Neural cell (in vitro differentiated cells): ENCODE results near the gene TMEM168. TPM values are rescaled to one million over a fixed set of nuclear protein-coding genes. Genes with fewer than 3 reads are reported as not detected.

Source experiments
- H2AFZ ChIP-seq: fragments of 200-600, 300-800 bp; sonication (generic), shearing (Covaris generic); 2 replicates; pipeline ENCODE4 v1.6.0; 2014; ENCODE audit warnings: low read depth, mild to moderate bottlenecking, antibody characterized with exemption, low read length, moderate library complexity
- H3F3A ChIP-seq: fragments of 200-600 bp; shearing (Covaris generic); 2 replicates; pipeline ENCODE4 v1.6.1; 2016; ENCODE audit warnings: mild to moderate bottlenecking, moderate library complexity, mixed read lengths, antibody characterized with exemption, low read length; ENCODE audit not compliant: insufficient read depth, poor library complexity, severe bottlenecking
- H3K27ac ChIP-seq: fragments of 200-600, 300-800 bp; sonication (generic), shearing (Covaris generic); 2 replicates; pipeline ENCODE4 v1.5.1; 2014; ENCODE audit warnings: mild to moderate bottlenecking, low read length, moderate library complexity
- H3K27me3 ChIP-seq: fragments of 300-800, 200-600 bp; sonication (generic), shearing (Covaris generic); 2 replicates; pipeline ENCODE4 v1.6.0; 2014; ENCODE audit warnings: mild to moderate bottlenecking, low read depth, low read length, moderate library complexity; ENCODE audit not compliant: insufficient read depth
- H3K36me3 ChIP-seq: fragments of 300-800, 200-600 bp; sonication (generic), shearing (Covaris generic); 2 replicates; pipeline ENCODE4 v1.5.1; 2014; ENCODE audit warnings: mild to moderate bottlenecking, antibody characterized with exemption, low read length, moderate library complexity; ENCODE audit not compliant: insufficient read depth
- H3K4me2 ChIP-seq: fragments of 300-800, 200-600 bp; sonication (generic), shearing (Covaris generic); 2 replicates; pipeline ENCODE4 v1.6.0; 2014; ENCODE audit warnings: mild to moderate bottlenecking, low read length
- H3K4me3 ChIP-seq: fragments of 300-800, 200-600 bp; sonication (generic), shearing (Covaris generic); 2 replicates; pipeline ENCODE4 v1.5.1; 2014; ENCODE audit warnings: mild to moderate bottlenecking, low read length, moderate library complexity
- H3K79me2 ChIP-seq: fragments of 200-600 bp; shearing (Covaris generic); replicated peaks from 2 replicates; pipeline ENCODE4 v1.6.0; 2014; ENCODE audit warnings: mild to moderate bottlenecking, low read length, moderate library complexity; ENCODE audit not compliant: insufficient read depth
- H3K9ac ChIP-seq: fragments of 300-800, 200-600 bp; sonication (generic), shearing (Covaris generic); 2 replicates; pipeline ENCODE4 v1.6.1; 2016; ENCODE audit warnings: mild to moderate bottlenecking, low read length, mixed read lengths
- H3K9me2 ChIP-seq: fragments of 200-600 bp; shearing (Covaris generic); 2 replicates; pipeline ENCODE4 v1.6.1; 2016; ENCODE audit warnings: mild to moderate bottlenecking, low read length, mixed read lengths; ENCODE audit not compliant: insufficient read depth
- H3K9me3 ChIP-seq: fragments of 200-600, 300-800 bp; sonication (generic), shearing (Covaris generic); 2 replicates; pipeline ENCODE4 v1.6.1; 2016; ENCODE audit warnings: mild to moderate bottlenecking, mixed run types, low read length, moderate library complexity, mixed read lengths
- H4K20me1 ChIP-seq: fragments of 200-600 bp; shearing (Covaris generic); 2 replicates; pipeline ENCODE4 v1.6.1; 2016; ENCODE audit warnings: mild to moderate bottlenecking, mixed run types; ENCODE audit not compliant: insufficient read depth
- CTCF ChIP-seq: fragments of 450-650 bp; IDR thresholded peaks from 2 replicates; pipeline ENCODE4 v1.5.1; 2014; ENCODE audit warnings: antibody characterized with exemption, mild to moderate bottlenecking, moderate library complexity; ENCODE audit not compliant: poor library complexity, severe bottlenecking
- EP300 ChIP-seq: fragments of 450-650 bp; conservative IDR thresholded peaks from 2 replicates; pipeline ENCODE4 v1.6.1; 2014; ENCODE audit warnings: antibody characterized with exemption, mild to moderate bottlenecking, moderate library complexity; ENCODE audit not compliant: poor library complexity, severe bottlenecking
- EZH2 ChIP-seq: fragments of 200-600, 300-800 bp; shearing (Covaris generic), sonication (generic); IDR thresholded peaks from 2 replicates; pipeline ENCODE4 v1.6.1; 2014; ENCODE audit warnings: antibody characterized with exemption, low read length, borderline replicate concordance, mild to moderate bottlenecking; ENCODE audit not compliant: insufficient read depth, poor library complexity, severe bottlenecking
- MXI1 ChIP-seq: fragments of 450-650 bp; conservative IDR thresholded peaks from 2 replicates; pipeline ENCODE4 v1.6.1; 2014; ENCODE audit warnings: antibody characterized with exemption, mild to moderate bottlenecking; ENCODE audit not compliant: poor library complexity, severe bottlenecking
- POLR2AphosphoS5 ChIP-seq: IDR thresholded peaks from 2 replicates; pipeline ENCODE4 v1.6.1; 2012
- RAD21 ChIP-seq: fragments of 450-650 bp; conservative IDR thresholded peaks from 2 replicates; pipeline ENCODE4 v1.6.1; 2014; ENCODE audit warnings: antibody characterized with exemption, mild to moderate bottlenecking, moderate library complexity
- SMC3 ChIP-seq: fragments of 450-650 bp; conservative IDR thresholded peaks from 2 replicates; pipeline ENCODE4 v1.6.1; 2014; ENCODE audit warnings: antibody characterized with exemption, mild to moderate bottlenecking, moderate library complexity; ENCODE audit not compliant: poor library complexity
- TAF1 ChIP-seq: IDR thresholded peaks from 2 replicates; pipeline ENCODE4 v1.6.1; 2012; ENCODE audit warnings: low read depth
- polyA plus RNA-seq: library from polyadenylated mRNA; depleted of rRNA; stranded (reverse); fragments of >200 nt; gene quantifications from 2 replicates; pipeline ENCODE4 v1.2.3, GENCODE V29; 2014
- TF ChIP-seq, protein P1 (sequence below): IDR thresholded peaks from 2 replicates; pipeline ENCODE4 v1.6.1; 2012; ENCODE audit warnings: borderline replicate concordance

Gene TMEM168
- polyA plus RNA-seq, 1 donor from 2014 or later = 21.9 TPM

GRCh38 chr7:112748381-112748780 is 41.8 kb downstream of the TMEM168 start:
- H3K9ac ChIP-seq = no peak overlapping the region
- H3K9me2 ChIP-seq = no peaks in the 10 kb centered on the region
- H3K79me2 ChIP-seq = no peaks in the 10 kb centered on the region
- TF ChIP-seq EZH2 (no peak), POLR2AphosphoS5 (no peak), TAF1 (no peak), MXI1 (no peak), CTCF (no peak), SMC3 (no peak), EP300 (no peak), RAD21 (no peak)
- TF ChIP-seq, protein P1, sequence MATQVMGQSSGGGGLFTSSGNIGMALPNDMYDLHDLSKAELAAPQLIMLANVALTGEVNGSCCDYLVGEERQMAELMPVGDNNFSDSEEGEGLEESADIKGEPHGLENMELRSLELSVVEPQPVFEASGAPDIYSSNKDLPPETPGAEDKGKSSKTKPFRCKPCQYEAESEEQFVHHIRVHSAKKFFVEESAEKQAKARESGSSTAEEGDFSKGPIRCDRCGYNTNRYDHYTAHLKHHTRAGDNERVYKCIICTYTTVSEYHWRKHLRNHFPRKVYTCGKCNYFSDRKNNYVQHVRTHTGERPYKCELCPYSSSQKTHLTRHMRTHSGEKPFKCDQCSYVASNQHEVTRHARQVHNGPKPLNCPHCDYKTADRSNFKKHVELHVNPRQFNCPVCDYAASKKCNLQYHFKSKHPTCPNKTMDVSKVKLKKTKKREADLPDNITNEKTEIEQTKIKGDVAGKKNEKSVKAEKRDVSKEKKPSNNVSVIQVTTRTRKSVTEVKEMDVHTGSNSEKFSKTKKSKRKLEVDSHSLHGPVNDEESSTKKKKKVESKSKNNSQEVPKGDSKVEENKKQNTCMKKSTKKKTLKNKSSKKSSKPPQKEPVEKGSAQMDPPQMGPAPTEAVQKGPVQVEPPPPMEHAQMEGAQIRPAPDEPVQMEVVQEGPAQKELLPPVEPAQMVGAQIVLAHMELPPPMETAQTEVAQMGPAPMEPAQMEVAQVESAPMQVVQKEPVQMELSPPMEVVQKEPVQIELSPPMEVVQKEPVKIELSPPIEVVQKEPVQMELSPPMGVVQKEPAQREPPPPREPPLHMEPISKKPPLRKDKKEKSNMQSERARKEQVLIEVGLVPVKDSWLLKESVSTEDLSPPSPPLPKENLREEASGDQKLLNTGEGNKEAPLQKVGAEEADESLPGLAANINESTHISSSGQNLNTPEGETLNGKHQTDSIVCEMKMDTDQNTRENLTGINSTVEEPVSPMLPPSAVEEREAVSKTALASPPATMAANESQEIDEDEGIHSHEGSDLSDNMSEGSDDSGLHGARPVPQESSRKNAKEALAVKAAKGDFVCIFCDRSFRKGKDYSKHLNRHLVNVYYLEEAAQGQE = no peak
- H3K36me3 ChIP-seq = no peaks in the 10 kb centered on the region
- no peak overlapping the region for H2AFZ ChIP-seq
- no peak overlapping the region for H3K4me2 ChIP-seq
- H4K20me1 ChIP-seq = no peaks in the 10 kb centered on the region
- no peaks in the 10 kb centered on the region for H3K9me3 ChIP-seq
- H3F3A ChIP-seq = peaks cover 3% of the 10 kb centered on the region
- no peak overlapping the region for H3K27ac ChIP-seq
- no peak overlapping the region for H3K4me3 ChIP-seq
- H3K27me3 ChIP-seq = no peaks in the 10 kb centered on the region

- Histone ChIP-seq H3K27me3 (no peaks in the 10 kb centered on the region), H4K20me1 (no peaks in the 10 kb centered on the region), H3K36me3 (no peaks in the 10 kb centered on the region), H3K9ac (no peak overlapping the region), H3K4me3 (no peak overlapping the region), H3K9me2 (no peaks in the 10 kb centered on the region), H2AFZ (no peak overlapping the region), H3F3A (no peaks in the 10 kb centered on the region), H3K27ac (no peak overlapping the region), H3K79me2 (no peaks in the 10 kb centered on the region), H3K9me3 (no peaks in the 10 kb centered on the region), H3K4me2 (no peak overlapping the region)
- TF ChIP-seq MXI1 (no peak), POLR2AphosphoS5 (no peak), RAD21 (no peak), CTCF (no peak), TAF1 (no peak), EP300 (peak; percentile 60), SMC3 (no peak)
Observed at GRCh38 chr7:112745635-112746034, 44.6 kb downstream of the TMEM168 start.
